ENCODE results near the gene LIPI. TPM values are rescaled to one million over a fixed set of nuclear protein-coding genes. Genes with fewer than 3 reads are reported as not detected.

Gene LIPI
- total and polyA plus RNA-seq, 8 donors: not detected

DNA sequence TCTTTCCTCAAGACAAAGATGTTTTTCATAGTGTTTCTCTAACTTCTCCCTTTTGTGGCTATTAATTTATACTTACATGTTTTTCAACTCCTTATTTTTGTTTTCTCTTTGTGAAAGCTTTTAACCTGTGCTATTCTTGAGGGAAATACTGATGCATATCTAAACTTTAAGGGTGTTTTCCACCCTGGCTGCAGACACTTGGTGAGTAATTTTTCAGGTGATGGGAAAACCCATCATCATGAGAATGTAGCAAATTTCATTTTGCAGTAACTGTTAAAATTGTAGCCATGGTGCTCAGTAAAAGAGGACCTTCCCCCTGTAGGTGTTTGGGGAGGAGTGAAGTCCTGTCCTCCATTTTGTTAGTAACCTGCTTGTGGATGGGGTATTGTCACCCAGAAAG is 124.2 kb downstream of the LIPI start:
- intact Hi-C loops (cut with DNase I; ENCODE audit: low total_unique reads): no loop called here
- Histone ChIP-seq H3K36me3 (peaks cover 0 to 23% (median 8%) of the 10 kb centered on the region in 4 donors), H3K27me3 (no peaks in the 10 kb centered on the region), H3K27ac (no peak overlapping the region), H3K4me1 (no peaks in the 10 kb centered on the region), H3K9me3 (peaks cover 0 to 35% (median 25%) of the 10 kb centered on the region in 4 donors), H3K4me3 (no peak overlapping the region)
- TF ChIP-seq EP300 (IDR thresholded peaks at IDR 0.05): no peak
- TF ChIP-seq POLR2AphosphoS5 (IDR thresholded peaks at IDR 0.05): no peak
- TF ChIP-seq CTCF (IDR thresholded peaks at IDR 0.05): no peak
- TF ChIP-seq POLR2A (IDR thresholded peaks at IDR 0.05): no peak
- DNase-seq: no peak

DNA sequence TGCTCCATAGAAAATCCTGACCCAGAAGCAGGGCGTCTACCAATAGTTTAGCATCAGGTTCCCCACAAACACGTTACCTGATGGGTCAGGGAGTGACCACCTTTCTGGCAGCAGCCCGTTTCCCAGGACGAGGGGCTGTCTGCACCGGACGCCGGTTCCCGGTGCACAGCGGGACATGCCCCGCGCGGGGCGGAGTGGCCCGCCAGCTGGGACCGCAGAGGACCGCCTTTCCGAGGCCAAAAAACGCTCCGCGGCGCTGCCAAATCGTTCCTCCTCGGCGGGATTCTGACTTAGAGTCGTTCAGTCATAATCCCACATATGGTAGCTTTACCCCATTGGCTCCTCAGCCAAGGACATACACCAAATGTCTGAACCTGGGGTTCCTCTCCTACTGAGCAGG is 126.1 kb downstream of the LIPI start:
- H3K9me3 ChIP-seq: peaks cover 0 to 44% (median 27%) of the 10 kb centered on the region in 4 donors
- 94 to 99% (median 98%) methylated on average over 19 to 25 of the region's 25 CpGs for WGBS, 5 donors
- no peak for DNase-seq
- H3K4me1 ChIP-seq: no peaks in the 10 kb centered on the region
- H3K27me3 ChIP-seq: no peaks in the 10 kb centered on the region
- H3K36me3 ChIP-seq: peaks cover 0 to 23% (median 8%) of the 10 kb centered on the region in 4 donors
- intact Hi-C loops (cut with DNase I; ENCODE audit: low total_unique reads): no loop called here
- TF ChIP-seq POLR2A (IDR thresholded peaks at IDR 0.05) (no peak), EP300 (IDR thresholded peaks at IDR 0.05) (no peak), CTCF (IDR thresholded peaks at IDR 0.05) (no peak), POLR2AphosphoS5 (IDR thresholded peaks at IDR 0.05) (no peak)
- H3K4me3 ChIP-seq: no peak overlapping the region
- H3K27ac ChIP-seq: no peak overlapping the region

GRCh38 chr21:14084068-14084501 is 126.7 kb downstream of the LIPI start:
- peaks cover 0 to 47% (median 28%) of the 10 kb centered on the region in 4 donors for H3K9me3 ChIP-seq
- H3K36me3 ChIP-seq: peaks cover 0 to 23% (median 8%) of the 10 kb centered on the region in 4 donors
- no peaks in the 10 kb centered on the region for H3K27me3 ChIP-seq
- no peaks in the 10 kb centered on the region for H3K4me1 ChIP-seq
- TF ChIP-seq POLR2AphosphoS5 (IDR thresholded peaks at IDR 0.05) (no peak), CTCF (IDR thresholded peaks at IDR 0.05) (no peak), POLR2A (IDR thresholded peaks at IDR 0.05) (no peak), EP300 (IDR thresholded peaks at IDR 0.05) (no peak)
- intact Hi-C loops (cut with DNase I; ENCODE audit: low total_unique reads): no loop called here
- 93 to 97% (median 97%) methylated on average over 23 to 35 of the region's 35 CpGs for WGBS, 5 donors
- no peak for DNase-seq
- no peak overlapping the region for H3K4me3 ChIP-seq
- no peak overlapping the region for H3K27ac ChIP-seq

GRCh38 chr21:14080764-14081096 is 130.0 kb downstream of the LIPI start:
- H3K27me3 ChIP-seq: no peaks in the 10 kb centered on the region
- no peaks in the 10 kb centered on the region for H3K4me1 ChIP-seq
- H3K27ac ChIP-seq: no peak overlapping the region
- TF ChIP-seq EP300 (IDR thresholded peaks at IDR 0.05) (no peak), CTCF (IDR thresholded peaks at IDR 0.05) (no peak), POLR2A (IDR thresholded peaks at IDR 0.05) (no peak), POLR2AphosphoS5 (IDR thresholded peaks at IDR 0.05) (no peak)
- peaks cover 0 to 72% (median 41%) of the 10 kb centered on the region in 4 donors for H3K9me3 ChIP-seq
- peaks cover 0 to 16% (median 8%) of the 10 kb centered on the region in 4 donors for H3K36me3 ChIP-seq
- WGBS, 5 donors: 76 to 96% (median 92%) methylated on average over 3 of the region's 3 CpGs
- H3K4me3 ChIP-seq: no peak overlapping the region
- intact Hi-C loops (cut with DNase I; ENCODE audit: low total_unique reads): no loop called here
- DNase-seq: no peak

Measured in stomach (tissue), 9 donors.